H1 (cell line): Measurements from ENCODE around the gene ZHX3. TPM values are rescaled to one million over a fixed set of nuclear protein-coding genes. Genes with fewer than 3 reads are reported as not detected.

Experiments
- CTCF ChIA-PET: fragments of 300-600 bp; sonication (Branson Sonifier 250); formaldehyde crosslinking; loops from one replicate; lab custom pipeline; 2021; ENCODE audit not compliant: partially characterized antibody; lab: Charles Lee
- POLR2A ChIA-PET: fragments of 300-600 bp; sonication (Branson Sonifier 250); formaldehyde crosslinking; loops from one replicate; lab custom pipeline; 2021; ENCODE audit warnings: inconsistent platforms; ENCODE audit not compliant: partially characterized antibody; lab: Charles Lee
- DNase-seq, 2 experiments: peaks; one replicate each; pipeline versions ENCODE4 v3.0.0 to v3.0.0-alpha.2; 2010 to 2022; ENCODE audit warnings: low spot score in 2 of 2, low read depth in 1 of 2, mixed read lengths in 1 of 2
- FAIRE-seq: peaks from 2 replicates; lab custom pipeline; 2011; peaks lifted over from hg19 to GRCh38; lab: Jason Lieb, UNC
- H2AFZ ChIP-seq: 2 replicates; pipeline ENCODE4 v1.8.1; 2012; ENCODE audit warnings: low read length, inconsistent platforms
- H2AK5ac ChIP-seq: 2 replicates; pipeline ENCODE4 v1.6.1; 2013; ENCODE audit warnings: low read depth, low read length
- H2BK120ac ChIP-seq: replicated peaks from 2 replicates; pipeline ENCODE3; 2013; ENCODE audit warnings: low read depth, low read length, inconsistent platforms
- H2BK12ac ChIP-seq: 2 replicates; pipeline ENCODE4 v1.6.1; 2013; ENCODE audit warnings: low read depth, low read length
- H2BK15ac ChIP-seq: 2 replicates; pipeline ENCODE4 v1.6.1; 2013; ENCODE audit warnings: low read length
- H2BK20ac ChIP-seq: 2 replicates; pipeline ENCODE4 v1.6.1; 2013; ENCODE audit warnings: low read length
- H2BK5ac ChIP-seq: 2 replicates; pipeline ENCODE4 v1.6.1; 2013; ENCODE audit warnings: low read depth, low read length
- H3K14ac ChIP-seq: 2 replicates; pipeline ENCODE4 v1.6.1; 2013; ENCODE audit warnings: inconsistent platforms; ENCODE audit not compliant: insufficient read length
- H3K18ac ChIP-seq: 2 replicates; pipeline ENCODE4 v1.6.1; 2013; ENCODE audit warnings: low read length; ENCODE audit errors: extremely low read depth
- H3K23ac ChIP-seq: 2 replicates; pipeline ENCODE4 v1.6.1; 2013; ENCODE audit warnings: inconsistent platforms; ENCODE audit not compliant: insufficient read length
- H3K23me2 ChIP-seq: 2 replicates; pipeline ENCODE4 v1.6.1; 2013; ENCODE audit warnings: low read depth, low read length
- H3K27ac ChIP-seq: 2 replicates; pipeline ENCODE4 v1.6.1; 2011; ENCODE audit warnings: low read depth, low read length, inconsistent platforms
- H3K27me3 ChIP-seq, 4 experiments: replicated peaks in 1 of 4; 1 replicate in 1 of 4; 2 replicates in 3 of 4; pipeline versions ENCODE4 v1.6.1 to v1.8.1; 2011 to 2013; ENCODE audit warnings: low read length in 3 of 4, mild to moderate bottlenecking in 3 of 4, inconsistent platforms in 2 of 4, mixed read lengths in 2 of 4, moderate library complexity in 1 of 4; ENCODE audit not compliant: control insufficient read depth in 3 of 4, insufficient read depth in 3 of 4; ENCODE audit errors: extremely low read depth in 1 of 4
- H3K36me3 ChIP-seq, 4 experiments: 2 replicates each; pipeline versions ENCODE4 v1.6.1 to v1.8.1; 2011 to 2013; ENCODE audit warnings: mild to moderate bottlenecking in 4 of 4, low read length in 3 of 4, moderate library complexity in 2 of 4, control low read depth in 1 of 4, inconsistent platforms in 1 of 4; ENCODE audit not compliant: insufficient read depth in 4 of 4, control insufficient read depth in 2 of 4
- H3K4ac ChIP-seq: replicated peaks from 2 replicates; pipeline ENCODE3; 2013; ENCODE audit warnings: low read length, low read depth, mixed read lengths, inconsistent platforms; ENCODE audit not compliant: insufficient read length
- H3K4me1 ChIP-seq, 4 experiments: replicated peaks in 1 of 4; 1 replicate in 1 of 4; 2 replicates in 3 of 4; pipeline versions ENCODE4 v1.6.1 to v1.8.1; 2011 to 2013; ENCODE audit warnings: low read length in 3 of 4, inconsistent platforms in 2 of 4, mixed read lengths in 1 of 4; ENCODE audit not compliant: insufficient read depth in 4 of 4, control insufficient read depth in 3 of 4
- H3K4me2 ChIP-seq, 2 experiments: 2 replicates each; pipeline versions ENCODE4 v1.6.1 to v1.8.1; 2011 to 2013; ENCODE audit warnings: low read depth in 2 of 2, low read length in 2 of 2, control low read depth in 1 of 2, inconsistent platforms in 1 of 2, mild to moderate bottlenecking in 1 of 2; ENCODE audit not compliant: insufficient read depth in 1 of 2
- H3K4me3 ChIP-seq, 4 experiments: fragments of 200-600, 300-600 bp in 1 of 4; sonication (generic), shearing (Covaris generic), sonication (Bioruptor Twin) in 1 of 4; 2 replicates each; pipeline versions ENCODE4 v1.5.1 to v1.8.1; 2011 to 2016; ENCODE audit warnings: low read length in 4 of 4, low read depth in 3 of 4, control low read depth in 2 of 4, inconsistent platforms in 2 of 4, mild to moderate bottlenecking in 2 of 4, mixed read lengths in 1 of 4, moderate library complexity in 1 of 4; ENCODE audit not compliant: insufficient read depth in 2 of 4; ENCODE audit errors: extremely low read depth in 1 of 4
- H3K56ac ChIP-seq: replicated peaks from 2 replicates; pipeline ENCODE3; 2013; ENCODE audit warnings: low read depth, mild to moderate bottlenecking, mixed read lengths, low read length, inconsistent platforms; ENCODE audit not compliant: insufficient read length
- H3K79me1 ChIP-seq: 2 replicates; pipeline ENCODE4 v1.6.1; 2013; ENCODE audit warnings: low read depth, low read length, control low read depth
- H3K79me2 ChIP-seq, 2 experiments: 2 replicates each; pipeline versions ENCODE4 v1.6.1 to v1.8.1; 2012 to 2013; ENCODE audit warnings: low read length in 2 of 2, mild to moderate bottlenecking in 2 of 2, inconsistent platforms in 1 of 2; ENCODE audit not compliant: insufficient read depth in 2 of 2, control insufficient read depth in 1 of 2
- H3K9ac ChIP-seq, 4 experiments: replicated peaks in 1 of 4; 1 replicate in 1 of 4; 2 replicates in 3 of 4; pipeline versions ENCODE4 v1.6.1 to v1.8.1; 2011 to 2013; ENCODE audit warnings: low read depth in 3 of 4, low read length in 3 of 4, control low read depth in 2 of 4, mild to moderate bottlenecking in 2 of 4, moderate library complexity in 2 of 4, inconsistent platforms in 1 of 4; ENCODE audit errors: extremely low read depth in 1 of 4
- H3K9me3 ChIP-seq, 2 experiments: 2 replicates each; pipeline versions ENCODE4 v1.6.1 to v1.8.1; 2012 to 2013; ENCODE audit warnings: mild to moderate bottlenecking in 2 of 2, moderate library complexity in 2 of 2, control low read depth in 1 of 2, inconsistent platforms in 1 of 2, low read depth in 1 of 2, low read length in 1 of 2, mixed read lengths in 1 of 2; ENCODE audit not compliant: insufficient read depth in 2 of 2
- H4K20me1 ChIP-seq, 2 experiments: replicated peaks in 1 of 2; 2 replicates each; pipeline versions ENCODE3 to v1.8.1; 2011 to 2013; ENCODE audit warnings: inconsistent platforms in 2 of 2, low read length in 2 of 2, mild to moderate bottlenecking in 1 of 2; ENCODE audit not compliant: insufficient read depth in 2 of 2, control insufficient read depth in 1 of 2
- H4K5ac ChIP-seq: 2 replicates; pipeline ENCODE4 v1.6.1; 2013; ENCODE audit warnings: low read length, low read depth, mixed read lengths, inconsistent platforms; ENCODE audit not compliant: insufficient read length
- H4K8ac ChIP-seq: 2 replicates; pipeline ENCODE4 v1.8.0; 2013; ENCODE audit warnings: mild to moderate bottlenecking, moderate library complexity, low read length, inconsistent platforms; ENCODE audit not compliant: insufficient read depth; ENCODE audit errors: extremely low read depth
- H4K91ac ChIP-seq: replicated peaks from 2 replicates; pipeline ENCODE3; 2013; ENCODE audit warnings: low read length, mixed read lengths, inconsistent platforms; ENCODE audit not compliant: insufficient read length
- GABPA ChIP-seq: IDR thresholded peaks from 2 replicates; pipeline ENCODE4 v1.6.1; 2011; ENCODE audit warnings: mild to moderate bottlenecking, low read length, moderate library complexity, borderline replicate concordance; ENCODE audit not compliant: insufficient read depth
- RXRA ChIP-seq: IDR thresholded peaks from 2 replicates; pipeline ENCODE4 v1.6.1; 2011; ENCODE audit warnings: low read depth, mild to moderate bottlenecking, low read length, moderate library complexity; ENCODE audit not compliant: insufficient read depth
- TCF12 ChIP-seq: IDR thresholded peaks from 2 replicates; pipeline ENCODE4 v1.6.1; 2011; ENCODE audit warnings: low read depth, mild to moderate bottlenecking, low read length
- WGBS, 2 experiments: shearing (Covaris generic) in 1 of 2; methylation state at CpG; one replicate each; pipeline versions ENCODE4 v1.1.6 to v1.1.7; 2013 to 2015; ENCODE audit warnings: low lambda C conversion rate in 2 of 2, mixed read lengths in 2 of 2, inconsistent platforms in 1 of 2, low coverage in 1 of 2, missing lambda C conversion rate in 1 of 2; ENCODE audit not compliant: insufficient replicate concordance in 2 of 2, insufficient coverage in 1 of 2, insufficient read length in 1 of 2; ENCODE audit errors: extremely low coverage in 1 of 2, missing lambda C conversion rate in 1 of 2; 5-methylcytosine and 5-hydroxymethylcytosine counted together
- polyA plus RNA-seq, 7 experiments: library from polyadenylated mRNA; depleted of rRNA in 3 of 7; stranded (reverse) in 5 of 7; unstranded in 2 of 7; fragments of >200 nt in 5 of 7; fragments of 200-250 nt in 2 of 7; gene quantifications; 1 replicate in 5 of 7; 2 replicates in 1 of 7; 4 replicates in 1 of 7; pipeline versions ENCODE4 v1.2.1 to v1.2.3, GENCODE V29; 2011 to 2013; ENCODE audit warnings: missing spikeins in 2 of 7, mixed read lengths in 2 of 7
- total RNA-seq: library from RNA; stranded (reverse); fragmentation: NEBNext Ultra II Directional; extraction: Animal tissue kit (Norgen Biotek cat#: 25700); gene quantifications from 2 replicates; pipeline ENCODE4 v1.2.1, GENCODE V29; 2021

Gene ZHX3
- total and polyA plus RNA-seq, 2 of the 8 experiments (the other 6 are each of a cell fraction or from before 2014, with no cell fraction given), result 1.00 to 7.8 TPM

- TF ChIP-seq RXRA (no peak), GABPA (no peak), TCF12 (no peak)
These were observed 30.2 kb upstream of the ZHX3 start for GRCh38 chr20:41347523-41348429.

More at GRCh38 chr20:41347523-41348429, 30.2 kb upstream of the ZHX3 start:
- Histone ChIP-seq H3K27me3 (no peaks in the 10 kb centered on the region), H3K9me3 (no peaks in the 10 kb centered on the region), H2BK5ac (no peak overlapping the region), H4K5ac (no peak overlapping the region), H3K56ac (no peak overlapping the region), H3K36me3 (no peaks in the 10 kb centered on the region), H3K4ac (no peak overlapping the region), H4K8ac (peak overlapping the region; percentile 7; the same call in 1 of the 2 replicates), H2BK20ac (no peak overlapping the region), H3K79me1 (no peaks in the 10 kb centered on the region), H3K9ac (no peak overlapping the region), H4K91ac (no peak overlapping the region), H3K18ac (no peak overlapping the region), H3K4me2 (no peak overlapping the region), H4K20me1 (peaks cover 0 to 1% of the 10 kb centered on the region in 2 experiments), H2BK15ac (no peak overlapping the region), H2AK5ac (no peak overlapping the region), H2BK12ac (no peak overlapping the region), H3K14ac (no peak overlapping the region), H3K23ac (no peak overlapping the region), H3K27ac (no peak overlapping the region), H3K23me2 (no peaks in the 10 kb centered on the region; the same call in 1 of the 2 replicates), H3K79me2 (no peaks in the 10 kb centered on the region), H2AFZ (no peak overlapping the region), H3K4me1 (no peaks in the 10 kb centered on the region; a peak in 1 of 7 replicates), H2BK120ac (no peak overlapping the region), H3K4me3 (no peak overlapping the region)
- no peak for FAIRE-seq
- no peak for DNase-seq
- ChIA-PET POLR2A (no interaction called here), CTCF (interaction anchor here (0.6 to 1.8 kb wide), 4 partner anchors 8 to 63 kb away, joined by 3 to 6 read pairs (median 4); no protein-coding TSS in a partner anchor)
- 88% methylated on average over 13 of the region's 13 CpGs; no CpG with 5 or more reads in 1 of the 2 experiments for WGBS, 2 experiments
